NCI-H748 treated with DMSO at 0.1 percent for 48 hours (cell line): ENCODE results near the gene EXPH5.
A peak's percentile ranks its signal among the peaks of the same experiment; 100 is the strongest.
"Not testable (repeated sequence)": the region's sequence is repeated elsewhere in the genome, so short reads cannot be mapped to it uniquely, and the experiment has no call there.

Experiments used
- DNase-seq: peaks from one replicate; lab custom pipeline; 2025; lab: John Stamatoyannopoulos, UW

EXPH5 gene

DNA sequence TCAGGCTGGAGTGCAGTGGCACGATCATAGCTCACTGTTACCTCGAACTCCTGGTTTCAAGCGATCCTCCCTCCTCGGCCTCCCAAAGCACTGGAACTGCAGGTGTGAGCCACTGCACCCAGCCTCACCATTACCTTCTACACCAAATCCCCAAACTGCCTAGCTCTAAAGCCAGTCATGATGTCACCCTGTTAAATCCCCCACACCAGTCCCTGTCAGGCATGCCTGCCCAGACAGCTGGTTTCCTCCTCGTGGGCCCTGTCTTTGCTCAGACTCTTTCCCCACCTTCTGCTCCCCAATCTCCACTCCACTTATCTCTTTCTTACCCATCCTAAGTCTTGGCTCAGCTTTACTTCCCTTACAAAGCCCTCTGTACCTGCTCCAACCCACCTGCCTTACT is 12.5 kb upstream of the EXPH5 start:
- DNase-seq = no peak

- not testable (repeated sequence) for DNase-seq
Observed at GRCh38 chr11:108602818-108603217, 9.2 kb upstream of the EXPH5 start.

DNA sequence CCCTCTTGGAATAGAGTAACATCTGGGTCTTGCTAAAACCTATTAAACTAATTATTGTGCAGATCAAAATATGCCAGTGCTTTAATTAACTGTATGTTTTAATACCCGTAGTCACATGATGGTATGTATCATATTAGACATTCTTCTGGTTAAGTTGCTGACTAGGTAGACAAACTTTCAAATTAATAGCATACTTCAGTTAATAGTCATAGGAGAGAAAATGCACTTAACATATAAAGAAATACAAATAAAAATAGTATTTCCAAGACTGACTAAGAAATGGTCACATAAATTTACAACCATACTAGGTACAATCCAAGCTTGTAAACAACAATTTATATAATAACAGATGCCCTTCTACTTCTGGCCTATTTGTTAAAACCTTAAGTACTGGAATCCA is 7.6 kb upstream of the EXPH5 start:
- DNase-seq = no peak

- no peak for DNase-seq
Observed at GRCh38 chr11:108599978-108600377, 6.4 kb upstream of the EXPH5 start.

GRCh38 chr11:108597736-108598355 is 4.3 kb upstream of the EXPH5 start:
- no peak for DNase-seq

- DNase-seq = no peak
Observed at GRCh38 chr11:108596701-108597100, 3.1 kb upstream of the EXPH5 start.

DNA sequence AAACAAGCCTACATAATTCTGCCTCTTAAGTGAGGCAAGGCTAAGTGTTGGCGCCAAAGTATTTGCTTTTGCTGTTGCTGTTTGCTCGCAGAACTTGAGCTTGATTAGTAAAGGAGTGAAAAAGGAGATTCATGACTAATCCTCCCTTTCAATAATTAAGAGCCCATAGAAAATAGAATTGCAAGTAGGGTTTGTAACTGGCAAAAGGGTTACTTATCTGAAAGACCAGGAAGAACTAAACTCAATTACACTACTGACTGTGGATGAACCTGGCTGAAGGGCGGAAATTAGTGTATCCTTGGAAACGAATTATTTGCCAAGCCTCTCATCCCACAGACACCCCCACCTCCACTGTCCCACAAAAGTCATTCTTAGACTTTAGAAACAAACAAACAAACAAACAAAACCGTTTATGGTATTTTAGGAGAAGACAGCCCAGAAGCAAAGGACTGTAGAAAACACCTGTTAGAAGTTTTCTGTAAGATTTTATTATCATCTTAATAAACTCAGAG is 411 bp upstream of the EXPH5 start:
- peak; percentile 87 for DNase-seq

- DNase-seq = no peak
Observed at GRCh38 chr11:108592591-108593213, 866 bp downstream of the EXPH5 start.

- no peak for DNase-seq
Observed at GRCh38 chr11:108591893-108592292, 1.7 kb downstream of the EXPH5 start.

DNA sequence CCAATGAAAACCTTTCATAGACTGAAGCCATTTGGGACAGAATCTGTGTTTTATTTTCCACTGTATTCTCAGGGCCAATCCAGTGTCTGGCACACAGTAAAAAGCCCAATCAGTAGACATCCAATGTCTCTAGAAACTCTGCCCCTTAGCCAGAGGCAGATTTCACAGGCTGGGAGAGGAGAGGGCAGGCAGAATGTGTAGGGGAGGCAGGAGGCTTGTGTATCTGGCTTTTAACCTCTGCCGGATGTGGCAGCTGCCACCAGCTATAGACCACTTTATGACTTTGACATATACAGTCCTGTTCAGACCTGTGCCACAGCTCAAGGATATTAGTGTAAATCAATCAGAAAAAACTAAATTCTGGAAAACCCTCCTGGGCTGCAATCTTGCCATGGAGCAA is 4.4 kb downstream of the EXPH5 start:
- DNase-seq = no peak

DNA sequence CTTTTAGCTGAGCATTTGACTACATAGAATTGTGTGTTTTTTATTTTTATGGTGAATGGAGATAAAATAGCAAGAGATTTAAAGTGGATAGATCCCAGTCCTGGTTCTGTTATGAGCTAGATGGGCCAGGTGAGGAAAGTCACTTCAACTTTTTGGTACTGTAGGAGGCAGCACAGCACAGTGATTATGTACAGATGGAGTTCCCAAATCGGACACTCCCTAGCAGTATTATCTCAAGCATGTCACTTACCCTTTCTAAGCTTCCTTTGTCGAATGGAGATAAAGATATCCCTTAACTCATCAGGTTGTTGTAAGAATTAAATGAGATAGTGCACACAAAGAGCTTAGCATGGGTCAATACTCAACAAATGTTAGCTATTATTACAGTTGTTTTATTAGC is 5.3 kb downstream of the EXPH5 start:
- DNase-seq = no peak

- DNase-seq = no peak
Observed at GRCh38 chr11:108587109-108587508, 6.5 kb downstream of the EXPH5 start.

- no peak for DNase-seq
Observed at GRCh38 chr11:108586600-108586999, 7.0 kb downstream of the EXPH5 start.

DNA sequence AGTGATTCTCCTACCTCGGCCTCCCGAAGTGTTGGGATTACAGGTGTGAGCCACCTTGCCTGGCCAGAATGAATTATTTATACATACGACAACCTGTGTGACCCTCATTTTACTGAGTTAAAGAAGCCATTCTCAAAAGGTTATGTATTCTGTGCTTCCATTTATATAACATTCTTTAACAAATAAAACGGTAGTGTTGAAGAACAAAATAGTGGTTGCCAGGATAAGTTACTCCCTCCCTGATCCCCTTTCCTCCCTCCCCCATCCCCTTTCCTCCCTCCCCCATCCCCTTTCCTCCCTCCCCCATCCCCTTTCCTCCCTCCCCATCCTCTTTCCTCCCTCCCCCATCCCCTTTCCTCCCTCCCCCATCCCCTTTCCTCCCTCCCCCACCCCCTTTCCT is 7.4 kb downstream of the EXPH5 start:
- DNase-seq = not testable (repeated sequence)

DNA sequence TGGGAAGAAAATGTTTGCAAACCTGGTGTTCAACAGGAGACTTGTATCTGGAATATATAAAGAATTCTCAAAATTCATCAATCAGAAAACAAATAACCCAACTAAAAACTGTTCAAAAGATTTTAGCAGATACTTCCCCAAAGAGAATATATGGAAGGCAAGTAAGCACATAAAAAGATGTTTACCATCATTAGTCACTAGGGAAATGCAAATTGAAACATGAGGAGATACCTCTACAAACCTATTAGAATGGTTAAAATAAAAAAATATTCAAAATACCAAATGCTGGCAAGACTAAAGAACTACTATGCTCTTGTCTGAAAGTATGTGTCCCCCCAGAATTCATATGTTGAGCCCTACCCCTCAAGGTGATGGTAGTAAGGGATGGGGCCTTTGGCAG is 8.6 kb downstream of the EXPH5 start:
- no peak for DNase-seq

GRCh38 chr11:108580645-108581044 is 12.9 kb downstream of the EXPH5 start:
- no peak for DNase-seq

- no peak for DNase-seq
Observed at GRCh38 chr11:108580043-108580442, 13.5 kb downstream of the EXPH5 start.

GRCh38 chr11:108576523-108576922 is 17.0 kb downstream of the EXPH5 start:
- DNase-seq = no peak

GRCh38 chr11:108574675-108575074 is 18.9 kb downstream of the EXPH5 start:
- no peak for DNase-seq

GRCh38 chr11:108571001-108571400 is 22.6 kb downstream of the EXPH5 start:
- DNase-seq = no peak

GRCh38 chr11:108569896-108570295 is 23.7 kb downstream of the EXPH5 start:
- no peak for DNase-seq

DNA sequence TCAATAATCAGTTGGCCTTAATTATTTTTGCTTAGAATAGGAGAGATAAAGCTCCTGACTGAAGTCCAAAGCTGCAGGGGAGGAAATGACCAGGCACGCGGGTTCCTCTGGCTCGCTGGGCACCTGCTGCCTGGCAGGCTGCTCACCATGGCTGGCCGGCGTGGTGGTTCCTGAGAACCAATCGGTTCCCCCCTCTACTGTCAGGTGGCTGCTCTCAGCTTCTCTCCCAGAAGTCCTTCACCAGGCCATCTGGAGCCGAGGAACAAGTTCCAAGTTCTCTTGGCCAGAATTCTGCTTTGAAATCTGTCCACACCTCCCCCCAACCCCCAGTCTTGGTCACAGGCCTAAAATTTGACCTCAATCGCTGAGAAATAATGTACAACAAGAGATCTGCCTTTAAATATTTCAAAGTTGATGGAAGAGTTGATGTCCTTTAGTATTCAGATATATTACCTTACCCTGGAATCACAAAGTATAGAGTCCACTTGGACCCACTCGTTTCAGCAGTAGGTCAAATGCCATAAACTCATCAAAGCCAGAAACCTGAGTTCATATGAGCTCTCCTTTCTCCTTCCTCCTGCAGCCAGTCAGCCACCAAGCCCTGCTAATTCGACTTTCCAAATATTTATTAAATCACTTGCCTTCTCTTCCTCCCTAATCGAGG is 25.2 kb downstream of the EXPH5 start:
- no peak for DNase-seq

- DNase-seq = no peak
Observed at GRCh38 chr11:108565653-108566052, 27.9 kb downstream of the EXPH5 start.
